Small intestine (tissue), 7 donors: Measurements from ENCODE around the gene GDNF. TPM values are rescaled to one million over a fixed set of nuclear protein-coding genes. Genes with fewer than 3 reads are reported as not detected.

ENCODE experiments used
- DNase-seq, 2 donors: peaks; one replicate each; pipeline versions ENCODE4 v3.0.0 to v3.0.0-alpha.2; 2013
- FAIRE-seq: peaks from 2 replicates; lab custom pipeline; 2012; peaks lifted over from hg19 to GRCh38; lab: Jason Lieb, UNC
- H3K27ac ChIP-seq, 3 donors: one replicate each; pipeline ENCODE4 v1.5.1; 2013; ENCODE audit warnings: low read length in 2 of 3, mild to moderate bottlenecking in 2 of 3, control low read depth in 1 of 3, inconsistent platforms in 1 of 3, low read depth in 1 of 3, moderate library complexity in 1 of 3
- H3K27me3 ChIP-seq, 3 donors: one replicate each; pipeline ENCODE4 v1.6.1; 2013; ENCODE audit warnings: low read length in 3 of 3, inconsistent platforms in 1 of 3; ENCODE audit not compliant: control insufficient read depth in 3 of 3, insufficient read depth in 3 of 3
- H3K36me3 ChIP-seq, 3 donors: one replicate each; pipeline ENCODE4 v1.6.1; 2013; ENCODE audit warnings: low read length in 3 of 3, inconsistent platforms in 1 of 3, low read depth in 1 of 3, mild to moderate bottlenecking in 1 of 3, moderate library complexity in 1 of 3; ENCODE audit not compliant: control insufficient read depth in 3 of 3, insufficient read depth in 2 of 3
- H3K4me1 ChIP-seq, 3 donors: one replicate each; pipeline ENCODE4 v1.6.1; 2013; ENCODE audit warnings: low read length in 2 of 3, inconsistent platforms in 1 of 3, low read depth in 1 of 3, mild to moderate bottlenecking in 1 of 3, moderate library complexity in 1 of 3; ENCODE audit not compliant: control insufficient read depth in 3 of 3, insufficient read depth in 2 of 3
- H3K4me3 ChIP-seq, 3 donors: one replicate each; pipeline ENCODE4 v1.5.1; 2013; ENCODE audit warnings: low read length in 3 of 3, control low read depth in 1 of 3, inconsistent platforms in 1 of 3, low read depth in 1 of 3, mild to moderate bottlenecking in 1 of 3, moderate library complexity in 1 of 3
- H3K9me3 ChIP-seq, 2 donors: one replicate each; pipeline ENCODE4 v1.6.1; 2013; ENCODE audit warnings: low read depth in 1 of 2, low read length in 1 of 2; ENCODE audit not compliant: control insufficient read depth in 2 of 2, insufficient read depth in 1 of 2
- WGBS, 3 donors: extraction: QIAGEN DNeasy Blood & Tissue Kit; methylation state at CpG; one replicate each; pipeline ENCODE4 v1.1.7; 2013; 5-methylcytosine and 5-hydroxymethylcytosine counted together
- polyA plus RNA-seq, 4 donors: library from polyadenylated mRNA; stranded (reverse) in 3 of 4; unstranded in 1 of 4; fragments of 200-250 nt in 3 of 4; fragments of 120-200 nt in 1 of 4; gene quantifications; one replicate each; pipeline versions ENCODE4 v1.2.1 to v1.2.3, GENCODE V29; 2013
- donor health status: healthy with polysubstance abuse.
- donor health status: control.
- donor health status: control.
- donor health status: Bipolar disorder and iron deficiency.
- donor health status: healthy.

GDNF gene
- polyA plus RNA-seq, 4 donors, result 0.46 to 2.3 TPM; not detected in 2

DNA sequence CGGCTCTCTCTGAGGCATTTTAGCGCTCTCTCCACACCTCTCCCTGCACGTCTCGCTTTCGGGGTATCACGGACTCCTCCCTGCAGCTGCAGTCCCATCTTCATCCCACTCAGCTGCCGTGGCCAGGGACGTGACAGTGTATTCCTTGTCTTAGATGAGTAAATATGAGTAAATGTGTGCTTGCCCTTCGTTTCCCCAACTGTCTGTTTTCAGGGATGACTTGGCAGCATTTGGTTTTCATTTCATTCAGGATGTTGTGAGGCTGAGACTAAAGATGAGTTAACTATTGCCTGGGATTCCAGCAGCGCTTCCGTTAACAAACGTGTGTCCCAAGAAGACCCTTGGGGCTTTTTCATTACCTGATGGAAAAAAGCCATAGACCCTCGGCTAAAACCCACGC is 29.5 kb downstream of the GDNF start:
- 68 to 76% (median 75%) methylated on average over 14 of the region's 14 CpGs for WGBS, 3 donors
- FAIRE-seq, result no peak
- peaks cover 0 to 7% (median 0%) of the 10 kb centered on the region in 3 donors for H3K36me3 ChIP-seq

DNA sequence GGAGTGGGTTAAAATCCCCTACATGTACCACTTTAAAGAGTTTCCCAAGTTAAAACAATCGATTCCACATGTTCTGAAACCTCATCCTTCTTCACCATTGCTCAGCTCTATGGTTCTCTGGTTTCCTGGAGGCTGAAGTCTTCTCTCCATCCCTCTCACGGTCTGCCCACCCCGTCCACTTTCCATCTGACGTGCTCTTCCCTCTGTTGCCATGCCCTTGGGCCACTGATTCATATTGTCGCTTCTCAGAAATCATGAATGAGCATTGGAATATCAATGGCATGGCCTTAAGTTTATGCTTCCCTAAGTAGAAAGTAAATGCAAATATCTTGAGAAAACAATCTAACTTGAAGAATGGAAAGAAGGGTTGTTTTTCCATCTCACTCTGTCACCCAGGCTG is 30.9 kb downstream of the GDNF start:
- no peaks in the 10 kb centered on the region for H3K4me1 ChIP-seq
- WGBS, 3 donors, result 73 to 80% (median 77%) methylated on average over 5 of the region's 5 CpGs
- DNase-seq (no peak), FAIRE-seq (no peak)
- H3K27me3 ChIP-seq, result no peaks in the 10 kb centered on the region
- no peak overlapping the region for H3K27ac ChIP-seq
- H3K9me3 ChIP-seq, result no peaks in the 10 kb centered on the region
- no peak overlapping the region for H3K4me3 ChIP-seq
- peaks cover 0 to 6% (median 0%) of the 10 kb centered on the region in 3 donors for H3K36me3 ChIP-seq

More for the DNA sequence above, 29.5 kb downstream of the GDNF start:
- Histone ChIP-seq H3K9me3 (no peaks in the 10 kb centered on the region), H3K27ac (no peak overlapping the region), H3K4me3 (no peak overlapping the region), H3K27me3 (no peaks in the 10 kb centered on the region), H3K4me1 (no peaks in the 10 kb centered on the region)
- no peak for DNase-seq

DNA sequence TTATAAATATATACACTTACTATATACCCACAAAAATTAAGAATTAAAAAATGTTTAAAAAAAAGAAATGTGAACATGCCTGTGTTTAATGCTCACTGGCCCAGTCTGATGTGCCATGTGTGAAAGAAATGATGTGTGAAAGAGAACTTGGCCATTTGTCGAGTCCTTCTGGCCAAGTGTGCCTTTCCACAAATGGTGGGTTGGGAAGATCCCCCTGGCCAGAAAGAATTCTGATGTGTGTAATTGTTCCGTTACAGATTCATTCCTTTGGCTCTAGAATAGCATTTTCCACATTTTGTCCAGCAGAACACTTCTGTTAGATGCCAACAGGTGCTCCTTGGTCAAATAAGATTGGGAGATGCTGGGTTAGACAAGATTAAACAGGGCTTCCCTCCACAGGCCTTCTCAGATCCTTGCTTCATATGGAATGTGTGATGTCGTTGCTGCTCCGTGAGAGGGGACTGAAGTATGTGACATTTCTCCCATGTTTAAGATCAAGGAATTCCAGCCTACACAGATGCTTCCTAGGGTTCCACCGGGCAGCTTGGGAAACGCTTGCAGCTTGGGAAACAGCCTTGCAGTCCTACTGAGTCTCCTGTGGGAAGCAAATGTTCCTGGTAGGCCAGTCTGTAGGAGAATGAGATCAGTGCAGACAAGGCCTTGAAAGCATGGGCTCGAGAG is 32.1 kb downstream of the GDNF start:
- WGBS, 3 donors, result 81 to 89% (median 85%) methylated on average over 6 to 7 of the region's 7 CpGs

DNA sequence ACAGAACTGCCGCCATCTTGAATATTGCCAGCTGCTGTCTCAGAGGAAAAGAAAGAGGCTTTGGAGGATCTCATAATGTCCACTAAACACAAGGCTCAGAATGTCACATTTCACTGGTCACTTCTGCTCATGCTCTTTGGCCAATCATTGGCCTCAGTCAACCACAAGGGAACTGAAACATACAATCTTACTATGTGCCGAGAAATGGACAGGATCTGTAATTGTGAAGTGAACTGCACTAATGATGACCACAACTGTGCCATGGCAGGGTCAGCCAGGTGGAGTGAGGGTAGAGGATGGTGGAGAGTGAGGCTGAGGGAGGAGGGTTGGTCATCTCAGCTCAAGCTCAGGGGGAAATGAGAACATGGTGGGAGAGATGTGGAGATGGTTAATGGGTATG is 32.8 kb downstream of the GDNF start:
- H3K4me1 ChIP-seq, result no peaks in the 10 kb centered on the region
- FAIRE-seq (no peak), DNase-seq (no peak)
- no peak overlapping the region for H3K4me3 ChIP-seq
- no peak overlapping the region for H3K27ac ChIP-seq
- no peaks in the 10 kb centered on the region for H3K9me3 ChIP-seq
- 89 to 96% (median 91%) methylated on average over 2 of the region's 2 CpGs for WGBS, 3 donors
- no peaks in the 10 kb centered on the region for H3K27me3 ChIP-seq
- no peaks in the 10 kb centered on the region for H3K36me3 ChIP-seq

More for the DNA sequence above, 32.1 kb downstream of the GDNF start:
- Histone ChIP-seq H3K27ac (no peak overlapping the region), H3K9me3 (no peaks in the 10 kb centered on the region), H3K4me1 (no peaks in the 10 kb centered on the region), H3K4me3 (no peak overlapping the region), H3K27me3 (no peaks in the 10 kb centered on the region), H3K36me3 (no peaks in the 10 kb centered on the region)
- DNase-seq (no peak), FAIRE-seq (no peak)

DNA sequence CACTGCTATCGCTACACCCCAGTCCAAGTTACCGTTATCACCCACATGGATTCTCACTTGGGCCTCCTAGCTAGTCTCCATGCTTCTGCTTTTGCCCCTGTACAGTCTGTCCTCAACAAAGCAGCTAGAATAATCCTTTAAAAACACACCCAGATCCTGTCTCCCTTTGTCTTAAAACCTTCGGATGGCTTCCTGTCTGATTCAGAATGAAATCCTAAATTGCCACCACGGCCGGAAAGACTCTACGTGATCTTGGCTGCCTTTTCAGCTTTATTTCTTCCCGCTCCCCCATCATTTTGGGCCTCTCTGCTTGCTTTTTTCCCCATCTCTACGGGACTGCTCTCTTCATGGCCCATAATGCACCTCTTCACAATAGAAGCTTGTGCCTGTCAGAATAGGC is 33.4 kb downstream of the GDNF start:
- Histone ChIP-seq H3K9me3 (no peaks in the 10 kb centered on the region), H3K27ac (no peak overlapping the region), H3K36me3 (no peaks in the 10 kb centered on the region), H3K4me1 (no peaks in the 10 kb centered on the region), H3K4me3 (no peak overlapping the region), H3K27me3 (no peaks in the 10 kb centered on the region)
- DNase-seq, result no peak
- 83 to 85% (median 83%) methylated on average over 8 of the region's 8 CpGs for WGBS, 3 donors
- FAIRE-seq, result no peak

DNA sequence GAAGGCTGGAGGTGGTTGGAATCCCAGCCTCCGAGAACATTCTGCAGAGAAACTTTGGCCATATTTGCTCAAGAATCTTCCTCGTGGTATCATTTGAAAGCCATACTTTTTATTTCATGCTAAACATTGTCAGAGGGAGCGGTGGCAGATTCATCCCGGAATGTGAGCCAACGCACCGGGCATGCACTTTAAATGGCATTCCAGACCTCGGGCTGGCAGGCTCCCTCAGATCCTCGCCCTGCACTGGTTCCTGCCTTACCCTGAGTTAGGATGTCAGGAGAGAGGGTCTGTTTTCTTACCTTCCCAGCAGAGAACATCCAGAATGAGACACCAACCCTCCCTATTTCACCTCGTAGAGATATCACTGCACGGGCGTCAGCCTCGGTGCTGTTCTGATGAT is 33.8 kb downstream of the GDNF start:
- no peak for DNase-seq
- no peaks in the 10 kb centered on the region for H3K36me3 ChIP-seq
- no peak for FAIRE-seq
- H3K27ac ChIP-seq, result no peak overlapping the region
- no peaks in the 10 kb centered on the region for H3K9me3 ChIP-seq
- 84 to 89% (median 88%) methylated on average over 12 of the region's 12 CpGs for WGBS, 3 donors
- no peaks in the 10 kb centered on the region for H3K4me1 ChIP-seq
- no peak overlapping the region for H3K4me3 ChIP-seq
- no peaks in the 10 kb centered on the region for H3K27me3 ChIP-seq

DNA sequence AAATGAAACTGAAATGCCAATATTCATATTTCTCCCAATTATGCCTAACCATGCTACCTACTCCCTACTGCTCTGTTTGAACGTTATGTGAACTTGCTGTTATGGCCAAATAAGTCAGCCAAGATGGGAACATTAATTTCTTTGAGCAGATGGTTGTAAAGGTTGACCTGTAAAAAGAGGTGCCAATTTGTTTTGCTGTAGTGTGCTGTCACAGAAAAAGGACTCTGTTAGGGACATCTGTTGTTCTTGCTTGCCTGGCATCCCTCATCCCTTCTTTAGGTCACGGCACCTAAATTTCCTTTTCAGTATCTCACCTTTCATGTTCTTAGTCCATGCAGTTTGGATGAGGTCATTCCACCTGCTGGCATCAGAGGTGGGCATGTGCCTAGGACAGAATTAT is 35.4 kb downstream of the GDNF start:
- FAIRE-seq (no peak), DNase-seq (no peak)
- Histone ChIP-seq H3K4me3 (no peak overlapping the region), H3K36me3 (no peaks in the 10 kb centered on the region), H3K27me3 (no peaks in the 10 kb centered on the region), H3K9me3 (no peaks in the 10 kb centered on the region), H3K4me1 (no peaks in the 10 kb centered on the region), H3K27ac (no peak overlapping the region)
- 76 to 81% (median 79%) methylated on average over 2 of the region's 2 CpGs for WGBS, 3 donors

DNA sequence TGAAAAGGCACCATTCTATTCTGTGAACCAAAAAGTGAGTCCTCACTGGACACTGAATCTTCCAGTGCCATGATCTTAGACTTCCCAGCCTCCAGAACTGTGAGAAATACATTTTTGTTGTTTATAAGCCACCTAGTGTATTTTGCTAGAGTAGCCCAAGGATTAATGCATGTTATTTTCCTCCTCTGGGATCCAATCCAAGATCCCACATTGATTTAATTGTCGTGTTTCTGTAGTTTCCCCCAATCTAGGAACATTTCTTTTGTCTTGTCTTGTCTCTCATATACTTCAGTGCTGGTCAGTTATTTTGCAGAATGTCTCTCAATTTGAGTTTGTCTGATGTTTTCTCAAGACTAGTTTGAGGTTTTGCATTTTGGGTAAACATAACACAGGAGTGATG is 36.4 kb downstream of the GDNF start:
- no peak overlapping the region for H3K4me3 ChIP-seq
- WGBS, 3 donors, result 28 to 40% (median 34%) methylated on average over 1 of the region's 1 CpG

DNA sequence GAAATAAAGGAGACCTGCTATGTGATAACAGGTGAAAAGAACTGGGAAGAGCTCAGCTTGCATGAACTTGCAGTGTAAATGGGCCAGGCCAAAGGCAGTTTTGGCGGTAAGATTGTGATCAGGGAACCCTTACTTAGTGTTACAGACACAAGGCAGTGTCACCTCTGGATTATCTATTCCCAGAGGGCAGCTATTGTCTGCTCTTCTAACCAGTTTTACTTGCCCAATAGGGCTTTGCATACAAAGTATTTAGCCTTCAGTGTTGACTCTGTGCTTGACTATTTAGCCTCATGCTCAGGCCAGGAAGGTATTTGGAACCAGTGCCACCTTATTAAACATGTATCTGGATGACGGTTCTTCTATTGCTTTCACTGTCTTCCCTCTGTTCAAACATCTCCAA is 38.3 kb downstream of the GDNF start:
- 46 to 75% (median 50%) methylated on average over 2 of the region's 2 CpGs for WGBS, 3 donors
- Histone ChIP-seq H3K4me1 (no peaks in the 10 kb centered on the region), H3K27ac (no peak overlapping the region), H3K9me3 (no peaks in the 10 kb centered on the region), H3K36me3 (no peaks in the 10 kb centered on the region), H3K4me3 (no peak overlapping the region), H3K27me3 (no peaks in the 10 kb centered on the region)
- FAIRE-seq, result no peak
- DNase-seq, result no peak

More for the DNA sequence above, 36.4 kb downstream of the GDNF start:
- no peaks in the 10 kb centered on the region for H3K36me3 ChIP-seq
- DNase-seq (no peak), FAIRE-seq (no peak)
- H3K27me3 ChIP-seq, result no peaks in the 10 kb centered on the region
- no peaks in the 10 kb centered on the region for H3K4me1 ChIP-seq
- no peaks in the 10 kb centered on the region for H3K9me3 ChIP-seq
- no peak overlapping the region for H3K27ac ChIP-seq
